GM18511 (cell line): ENCODE data around the gene OR56A4.

Experiments used
- ATAC-seq: cut with Tn5 transposase; IDR thresholded peaks from one replicate; pipeline ENCODE4 v1.9.1; 2021; ENCODE audit warnings: mild to moderate bottlenecking, moderate library complexity; ENCODE audit not compliant: unreplicated experiment

OR56A4 gene

GRCh38 chr11:6006846-6007245 is at the start of gene OR56A4:
TSS of gene OR56A4 (minus strand) at chr11:6006946. CDS start at chr11:6002992, 3,954 bp downstream.
- no peak for ATAC-seq

DNA sequence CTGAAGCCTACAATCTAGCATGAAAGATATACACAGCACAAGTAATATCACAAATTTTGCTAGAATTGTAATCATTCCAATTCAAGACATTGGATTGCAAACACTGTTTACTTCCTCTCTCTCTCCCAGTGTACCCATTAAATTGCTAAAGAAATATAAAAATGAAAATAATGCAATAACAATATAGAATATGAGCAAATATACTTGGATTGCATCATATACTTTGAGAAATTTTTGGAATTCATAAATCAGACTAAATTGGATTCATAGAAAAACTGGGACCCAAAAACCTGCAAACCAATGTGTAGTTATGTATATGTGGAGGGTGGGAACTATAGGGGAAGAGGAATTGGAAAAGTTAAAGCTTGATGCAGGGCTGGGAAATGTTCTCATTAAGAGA is 48.8 kb upstream of the OR56A4 start:
- no peak for ATAC-seq

GRCh38 chr11:6052374-6052773 is 45.6 kb upstream of the OR56A4 start:
- no peak for ATAC-seq

DNA sequence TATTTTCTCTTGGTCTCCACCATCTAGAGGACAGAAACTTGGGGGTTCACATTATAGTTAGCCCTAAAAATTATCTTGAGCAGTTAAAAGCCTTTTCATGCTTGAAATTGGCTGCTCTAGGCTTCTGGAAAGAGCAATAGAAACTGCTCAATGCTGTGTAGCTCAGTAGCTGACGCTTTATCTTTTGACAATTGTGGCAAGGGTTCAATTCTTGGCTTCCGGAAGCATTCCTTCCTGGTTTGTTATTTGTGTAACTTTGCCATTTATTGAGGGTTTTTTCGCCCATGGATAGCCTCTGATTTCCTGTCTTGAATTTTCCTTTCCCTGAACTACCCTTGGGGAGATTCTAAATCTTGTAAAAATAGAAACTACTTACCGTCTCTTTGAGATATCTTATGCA is 34.1 kb upstream of the OR56A4 start:
- ATAC-seq: no peak

- no peak for ATAC-seq
These were observed 24.1 kb upstream of the OR56A4 start, which contains the start of gene OR56A1 for GRCh38 chr11:6030708-6031405. TSS of gene OR56A1 (minus strand) at chr11:6030758. CDS start at chr11:6027692, 3,066 bp downstream.

GRCh38 chr11:6027501-6027900 is 20.8 kb upstream of the OR56A4 start:
- ATAC-seq: no peak

GRCh38 chr11:6025056-6025455 is 18.3 kb upstream of the OR56A4 start:
- no peak for ATAC-seq

DNA sequence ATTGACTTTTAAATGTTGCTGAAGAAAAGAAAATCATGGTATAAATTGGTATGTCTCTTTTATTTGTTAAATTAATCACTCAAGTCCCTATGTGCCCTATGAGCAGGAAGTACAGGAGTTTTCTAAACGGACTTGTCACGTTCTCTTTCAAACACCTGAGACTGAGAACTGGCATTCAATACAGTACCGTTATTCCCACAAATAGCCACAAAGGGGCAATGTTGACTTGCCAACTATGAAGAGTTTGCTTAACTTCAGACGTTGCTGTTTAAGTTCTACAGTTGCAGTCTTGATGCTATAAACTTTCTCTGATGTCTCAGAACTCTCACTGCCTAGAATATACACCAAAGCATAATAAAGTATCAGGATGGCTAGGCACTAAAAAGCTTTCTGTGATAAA is 16.2 kb upstream of the OR56A4 start:
- peak; percentile 70 for ATAC-seq

GRCh38 chr11:6013042-6013441 is 6.3 kb upstream of the OR56A4 start:
- no peak for ATAC-seq

GRCh38 chr11:6012035-6012668 is 5.4 kb upstream of the OR56A4 start:
- no peak for ATAC-seq

GRCh38 chr11:6006395-6006794 is 351 bp downstream of the OR56A4 start:
- ATAC-seq: no peak

GRCh38 chr11:6002202-6002699 is 4.5 kb downstream of the OR56A4 start:
- no peak for ATAC-seq

DNA sequence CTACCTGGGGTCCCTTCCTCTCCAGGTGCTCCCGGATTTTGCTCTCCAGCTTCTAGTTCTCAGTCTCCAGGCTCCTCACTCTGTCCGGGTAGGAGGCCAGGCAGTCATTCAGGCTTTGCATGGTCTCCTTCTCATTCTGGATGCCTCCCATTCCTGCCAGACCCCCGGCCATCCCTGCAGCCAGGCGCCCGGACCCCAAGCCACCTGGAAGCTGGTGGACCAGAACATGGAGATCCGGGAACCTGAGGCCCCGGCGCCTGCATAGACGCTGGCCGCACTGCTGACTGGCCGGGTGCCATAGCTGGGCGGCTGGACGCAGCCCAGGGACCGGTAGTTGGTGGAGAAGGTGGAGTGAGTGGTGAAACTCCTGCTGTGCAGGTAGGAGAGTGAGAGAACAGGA is 12.0 kb downstream of the OR56A4 start:
- ATAC-seq: no peak

GRCh38 chr11:5992604-5993251 is 14.0 kb downstream of the OR56A4 start:
- ATAC-seq: peak; percentile 54

DNA sequence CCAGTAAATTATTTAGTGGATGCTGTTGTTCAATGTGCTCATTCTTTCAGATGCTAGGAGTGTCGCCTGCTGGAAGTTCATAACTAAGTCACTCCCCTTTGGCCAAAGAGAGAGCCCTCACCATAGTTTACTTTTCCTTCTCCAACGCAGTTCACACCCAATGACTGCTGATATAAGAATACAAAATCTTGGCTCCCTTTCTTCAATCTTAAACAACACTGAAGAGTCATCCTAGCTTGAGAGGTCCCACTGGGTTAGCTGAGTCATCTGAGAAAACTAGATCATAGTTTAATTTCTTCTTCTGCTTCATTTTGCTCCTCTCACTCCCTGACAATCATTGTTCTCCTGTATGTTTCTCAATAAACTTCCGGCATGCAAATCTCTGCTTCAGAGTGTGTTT is 14.6 kb downstream of the OR56A4 start:
- no peak for ATAC-seq

GRCh38 chr11:5989203-5989602 is 17.5 kb downstream of the OR56A4 start:
- ATAC-seq: no peak

DNA sequence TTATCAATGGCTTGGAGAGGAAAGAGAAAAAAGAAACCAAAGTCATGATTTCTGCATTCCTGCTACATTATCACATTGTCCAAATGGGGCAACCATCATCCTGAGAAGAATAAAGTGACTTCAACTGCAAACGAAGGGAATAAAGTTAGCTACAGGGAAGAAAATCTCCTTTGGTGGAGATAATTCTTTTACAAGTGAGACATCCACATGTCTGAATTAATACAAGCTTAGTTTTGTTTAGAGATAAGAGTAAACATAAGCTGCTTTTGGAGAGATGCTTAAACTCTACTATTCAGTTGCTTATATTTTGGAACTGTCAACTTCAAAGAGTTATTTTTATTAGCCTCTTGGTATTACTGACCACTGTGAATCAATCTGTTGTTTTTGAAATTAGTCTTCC is 19.9 kb downstream of the OR56A4 start, which contains the start of gene OR52L1:
OR52L1 (minus strand) TSS at position 101 of the 400 bp plus-strand sequence; CDS start at position 46, 55 bp downstream.
- ATAC-seq: no peak

GRCh38 chr11:5983443-5983842 is 23.3 kb downstream of the OR56A4 start:
- ATAC-seq: no peak

GRCh38 chr11:5973530-5973929 is 33.2 kb downstream of the OR56A4 start:
- ATAC-seq: no peak

GRCh38 chr11:5968394-5968793 is 38.4 kb downstream of the OR56A4 start, which contains the start of gene OR56A5:
TSS of gene OR56A5 (minus strand) at chr11:5968494. CDS start at chr11:5968494, 0 bp downstream.
- no peak for ATAC-seq

DNA sequence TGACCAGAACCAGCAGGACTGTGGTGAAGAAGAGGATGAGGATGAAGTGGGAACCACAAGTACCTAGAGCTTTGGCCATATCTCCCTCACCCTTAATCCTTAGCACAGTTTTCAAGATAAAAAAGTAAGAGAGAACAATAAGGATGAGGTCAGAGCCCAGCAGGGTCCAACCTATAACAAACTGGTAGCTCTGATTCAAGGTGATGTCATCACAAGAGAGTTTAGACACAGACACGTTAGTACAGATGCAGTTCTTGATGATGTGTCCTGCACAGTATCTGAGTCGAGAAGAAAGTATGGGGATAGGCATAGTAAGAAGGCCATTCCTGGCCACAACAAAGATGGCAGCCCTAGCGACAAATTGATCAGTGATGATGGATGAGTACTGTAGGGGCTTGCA is 39.0 kb downstream of the OR56A4 start:
- no peak for ATAC-seq

GRCh38 chr11:5966958-5967357 is 39.8 kb downstream of the OR56A4 start:
- no peak for ATAC-seq
